Right cardiac atrium (tissue), 5 donors: ENCODE results near the gene ZNF354C. TPM values are rescaled to one million over a fixed set of nuclear protein-coding genes. Genes with fewer than 3 reads are reported as not detected.

Experiments
- ATAC-seq, 2 donors: fragments of 200-7000 bp; cut with Tn5 transposase; one replicate each; pipeline versions ENCODE4 v1.8.0 to v1.9.1; 2020; ENCODE audit warnings: moderate library complexity in 2 of 2, mild to moderate bottlenecking in 1 of 2
- DNase-seq, 3 donors: peaks; one replicate each; pipeline ENCODE4 v3.0.0-alpha.2; 2020
- H3K27ac ChIP-seq: one replicate; pipeline ENCODE4 v1.5.1; 2013; ENCODE audit warnings: mild to moderate bottlenecking, low read length, control low read depth, moderate library complexity
- H3K27me3 ChIP-seq: one replicate; pipeline ENCODE4 v1.6.1; 2013; ENCODE audit not compliant: control insufficient read depth, insufficient read depth
- H3K4me1 ChIP-seq: one replicate; pipeline ENCODE4 v1.6.1; 2013; ENCODE audit warnings: low read length; ENCODE audit not compliant: control insufficient read depth, insufficient read depth
- H3K4me3 ChIP-seq: one replicate; pipeline ENCODE4 v1.5.1; 2013; ENCODE audit warnings: low read length, control low read depth
- H3K9me3 ChIP-seq: one replicate; pipeline ENCODE4 v1.6.1; 2013; ENCODE audit warnings: low read length; ENCODE audit not compliant: control insufficient read depth
- WGBS: extraction: QIAGEN DNeasy Blood & Tissue Kit; methylation state at CpG from one replicate; pipeline ENCODE4 v1.1.7; 2013; 5-methylcytosine and 5-hydroxymethylcytosine counted together
- intact Hi-C, 4 donors: fragments of 100-400 bp; cut with DNase I; formaldehyde crosslinking; loops; one replicate each; pipeline versions ENCODE4 v1.11.0 to v1.14.0; 2022 to 2023
- polyA plus RNA-seq: library from polyadenylated mRNA; stranded (reverse); fragments of 200-250 nt; gene quantifications from one replicate; pipeline ENCODE4 v1.2.3, GENCODE V29; 2013
- total RNA-seq, 4 donors: library from RNA; stranded (reverse); fragmentation: NEBNext Ultra II Directional; extraction: Animal tissue kit (Norgen Biotek cat#: 25700); gene quantifications; one replicate each; pipeline ENCODE4 v1.2.1, GENCODE V29; 2021
- donor health status: healthy with polysubstance abuse.
- donor health status: DM: no; HTN: yes; CAD: no.
- donor health status: DM: no; HTN: no; CAD: no.
- donor health status: DM: no; HTN: yes; CAD: no; lungs with severe emphysema.
- donor health status: DM: yes; HTN: yes; CAD: no.

The ZNF354C gene
- total and polyA plus RNA-seq, 5 donors: 1.6 to 6.2 (median 5.3) TPM

DNA sequence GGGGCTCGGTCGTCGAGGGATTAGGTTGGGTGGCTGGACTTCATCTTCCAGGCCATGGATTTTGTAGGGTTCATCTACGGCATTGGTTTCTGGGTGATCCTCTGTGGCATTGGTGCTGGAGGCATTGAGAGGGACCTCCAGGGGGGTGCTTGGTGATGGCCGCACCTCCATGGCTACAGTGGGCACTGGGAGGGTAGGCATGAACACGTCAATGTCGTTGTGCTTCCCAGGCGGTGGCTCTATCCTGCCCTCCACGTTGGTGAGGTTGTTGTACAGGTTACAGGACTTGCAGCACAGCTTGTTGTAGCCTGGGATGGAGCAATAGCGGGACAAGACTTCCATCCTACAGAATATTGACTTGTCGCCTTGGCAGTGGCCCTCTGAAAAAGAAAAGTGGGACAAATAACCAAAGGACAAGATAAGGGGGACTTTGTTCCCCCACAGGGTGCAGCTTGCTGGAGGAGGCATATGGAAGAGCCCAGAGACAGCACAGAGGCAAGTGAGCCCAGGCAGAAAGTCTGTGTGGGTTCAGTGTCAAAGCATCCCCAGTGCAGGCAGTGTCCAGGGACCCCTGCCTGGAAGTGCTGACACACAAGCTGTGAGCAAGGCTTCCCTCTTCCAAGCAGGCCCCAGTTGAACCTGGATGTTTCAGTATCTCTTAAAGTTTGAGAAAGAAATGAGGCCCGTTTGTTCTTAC lies 53.9 kb downstream of the ZNF354C start:
- Histone ChIP-seq H3K4me3 (no peak overlapping the region), H3K9me3 (peaks cover 8% of the 10 kb centered on the region), H3K4me1 (no peaks in the 10 kb centered on the region), H3K27ac (no peak overlapping the region), H3K27me3 (no peaks in the 10 kb centered on the region)
- DNase-seq: no peak
- intact Hi-C loops: no loop called here
- 88% methylated on average over 12 of the region's 12 CpGs for WGBS
- ATAC-seq: no peak

DNA sequence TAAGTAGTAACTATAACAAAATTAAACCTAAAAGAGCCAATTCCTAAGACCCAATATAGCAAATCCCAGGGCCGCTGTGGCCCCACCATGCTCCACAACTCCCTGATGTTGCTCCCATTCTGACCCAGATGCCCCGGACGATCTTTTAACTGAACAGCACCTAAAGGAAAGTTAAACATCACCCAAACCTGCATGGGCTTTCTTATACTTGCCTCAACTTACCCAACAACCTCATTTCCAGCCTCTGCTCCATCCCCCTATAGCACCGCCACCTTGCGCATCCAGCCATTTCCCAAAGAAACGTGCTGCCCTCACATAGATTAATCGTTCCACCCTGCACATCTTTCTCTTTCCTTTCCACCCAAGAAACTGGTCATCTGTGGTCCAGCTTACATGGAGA lies 54.6 kb downstream of the ZNF354C start:
- H3K27ac ChIP-seq: no peak overlapping the region
- no peak for DNase-seq
- no peaks in the 10 kb centered on the region for H3K4me1 ChIP-seq
- H3K4me3 ChIP-seq: no peak overlapping the region
- H3K27me3 ChIP-seq: no peaks in the 10 kb centered on the region
- peaks cover 8% of the 10 kb centered on the region for H3K9me3 ChIP-seq
- ATAC-seq: no peak
- intact Hi-C loops: no loop called here
- WGBS: 92% methylated on average over 7 of the region's 7 CpGs

DNA sequence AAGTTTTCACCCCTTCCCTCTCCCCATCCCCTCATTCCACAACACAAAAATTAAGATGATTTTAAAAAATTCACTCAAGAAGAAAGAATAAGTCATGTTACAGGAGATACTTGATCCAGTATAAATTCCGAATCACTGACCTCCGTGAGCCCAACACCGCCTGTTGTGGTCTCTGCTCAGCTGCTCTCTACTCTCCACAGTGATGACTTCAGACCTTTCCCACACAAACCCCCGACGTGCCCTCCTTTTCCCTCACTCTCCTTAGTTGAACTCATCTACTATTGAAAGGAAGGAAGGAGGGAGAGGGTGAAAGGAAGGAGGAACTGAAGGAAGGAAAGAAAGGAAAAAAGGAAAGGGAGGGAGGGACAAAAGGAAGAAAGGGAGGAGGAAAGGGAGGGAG lies 55.1 kb downstream of the ZNF354C start:
- Histone ChIP-seq H3K4me3 (no peak overlapping the region), H3K27ac (no peak overlapping the region), H3K4me1 (no peaks in the 10 kb centered on the region), H3K27me3 (no peaks in the 10 kb centered on the region), H3K9me3 (peaks cover 8% of the 10 kb centered on the region)
- no peak for ATAC-seq
- DNase-seq: no peak
- intact Hi-C loops: no loop called here
- WGBS: 93% methylated on average over 5 of the region's 5 CpGs

DNA sequence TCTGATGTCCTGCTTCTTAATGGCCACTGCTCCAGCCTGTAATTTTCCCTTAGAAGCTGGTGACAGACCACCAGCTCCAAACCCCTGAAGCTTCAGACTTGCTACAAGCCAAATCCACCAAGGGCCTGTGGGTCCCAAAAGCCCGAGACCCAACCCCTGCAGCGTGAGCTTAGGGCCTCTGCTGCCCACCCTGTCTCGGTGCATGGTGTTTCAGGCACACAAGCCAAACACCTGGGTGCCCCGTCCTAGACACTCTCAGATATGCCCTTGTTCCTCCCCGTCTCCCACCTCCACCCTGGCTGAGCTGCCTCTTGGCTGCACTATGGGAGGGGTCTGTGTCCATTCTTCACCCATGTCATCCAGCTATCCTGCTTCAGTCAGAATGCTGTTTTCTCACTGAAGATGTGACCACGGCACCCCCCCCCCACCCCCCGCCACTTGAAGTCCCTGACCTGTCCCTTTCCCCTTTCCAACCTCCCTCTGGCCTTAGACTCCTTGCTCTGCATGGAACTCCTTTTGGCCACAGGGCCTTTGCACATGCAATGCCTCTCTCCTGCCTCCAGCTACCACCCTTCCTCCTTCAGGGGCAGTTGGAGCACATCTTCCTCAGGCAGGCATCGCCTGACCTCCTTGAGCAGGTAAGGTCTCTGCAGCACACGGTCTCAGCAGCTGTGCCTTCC lies 55.8 kb downstream of the ZNF354C start:
- 93% methylated on average over 9 of the region's 9 CpGs for WGBS
- DNase-seq (no peak), ATAC-seq (no peak)
- Histone ChIP-seq H3K27ac (no peak overlapping the region), H3K9me3 (peaks cover 8% of the 10 kb centered on the region), H3K4me1 (no peaks in the 10 kb centered on the region), H3K4me3 (no peak overlapping the region), H3K27me3 (no peaks in the 10 kb centered on the region)
- intact Hi-C loops: no loop called here

DNA sequence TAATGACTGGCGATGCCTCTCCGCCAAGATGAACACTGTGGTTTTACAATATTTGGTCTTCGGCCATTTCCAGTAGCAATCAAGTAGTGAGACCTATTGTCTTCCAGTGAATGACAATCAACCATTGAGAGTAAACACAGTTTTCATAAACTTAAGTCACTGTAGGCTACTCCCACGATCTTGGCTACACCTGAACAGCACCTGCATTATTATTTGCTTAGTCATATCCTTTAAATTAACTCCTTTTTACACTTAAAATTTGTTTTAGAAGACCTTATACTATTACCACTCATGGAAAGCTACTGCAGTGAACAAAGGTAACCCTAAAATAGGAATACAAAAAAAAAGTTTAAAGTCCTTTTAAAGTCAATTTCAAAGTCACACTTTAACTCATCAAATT lies 58.2 kb downstream of the ZNF354C start:
- DNase-seq: no peak
- Histone ChIP-seq H3K27me3 (no peaks in the 10 kb centered on the region), H3K27ac (no peak overlapping the region), H3K9me3 (peaks cover 4% of the 10 kb centered on the region), H3K4me3 (no peak overlapping the region), H3K4me1 (no peaks in the 10 kb centered on the region)
- 86% methylated on average over 4 of the region's 4 CpGs for WGBS
- intact Hi-C loops: no loop called here
- no peak for ATAC-seq

DNA sequence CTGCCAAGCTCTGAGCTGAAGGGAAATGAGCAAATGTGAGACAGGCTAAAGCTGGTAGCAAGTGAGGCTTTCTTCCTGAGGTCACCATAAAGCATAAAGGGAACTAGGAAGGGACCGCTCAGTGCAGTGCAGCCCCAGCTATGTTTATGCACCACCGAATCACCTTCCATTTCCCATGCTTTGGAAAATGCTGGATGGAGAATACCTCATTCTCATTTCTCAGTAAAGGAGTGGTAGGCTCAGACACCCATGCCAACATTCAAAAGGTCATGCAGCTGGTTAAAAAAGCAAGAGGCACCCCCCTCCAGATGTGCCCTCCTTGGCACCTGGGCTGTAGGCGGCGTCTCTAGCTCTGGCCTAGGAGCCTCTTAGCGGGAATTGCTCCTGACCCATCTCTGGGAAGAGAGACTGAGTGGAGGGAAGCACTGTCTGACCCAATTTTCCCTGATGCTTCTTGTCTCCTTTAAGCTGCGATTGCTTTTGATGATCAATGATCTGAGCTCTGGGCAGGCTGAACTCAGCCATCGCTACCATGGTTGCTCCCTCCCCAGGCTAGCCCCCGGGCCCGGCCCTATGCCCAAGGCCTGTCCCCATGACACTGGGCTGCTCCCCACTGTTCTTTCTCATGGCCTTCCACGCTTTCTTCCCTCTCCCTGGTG lies 58.7 kb downstream of the ZNF354C start:
- Histone ChIP-seq H3K27me3 (no peaks in the 10 kb centered on the region), H3K4me3 (no peak overlapping the region), H3K4me1 (no peaks in the 10 kb centered on the region), H3K9me3 (peaks cover 4% of the 10 kb centered on the region), H3K27ac (no peak overlapping the region)
- WGBS: 93% methylated on average over 10 of the region's 10 CpGs
- DNase-seq (no peak), ATAC-seq (no peak)
- intact Hi-C loops: no loop called here

DNA sequence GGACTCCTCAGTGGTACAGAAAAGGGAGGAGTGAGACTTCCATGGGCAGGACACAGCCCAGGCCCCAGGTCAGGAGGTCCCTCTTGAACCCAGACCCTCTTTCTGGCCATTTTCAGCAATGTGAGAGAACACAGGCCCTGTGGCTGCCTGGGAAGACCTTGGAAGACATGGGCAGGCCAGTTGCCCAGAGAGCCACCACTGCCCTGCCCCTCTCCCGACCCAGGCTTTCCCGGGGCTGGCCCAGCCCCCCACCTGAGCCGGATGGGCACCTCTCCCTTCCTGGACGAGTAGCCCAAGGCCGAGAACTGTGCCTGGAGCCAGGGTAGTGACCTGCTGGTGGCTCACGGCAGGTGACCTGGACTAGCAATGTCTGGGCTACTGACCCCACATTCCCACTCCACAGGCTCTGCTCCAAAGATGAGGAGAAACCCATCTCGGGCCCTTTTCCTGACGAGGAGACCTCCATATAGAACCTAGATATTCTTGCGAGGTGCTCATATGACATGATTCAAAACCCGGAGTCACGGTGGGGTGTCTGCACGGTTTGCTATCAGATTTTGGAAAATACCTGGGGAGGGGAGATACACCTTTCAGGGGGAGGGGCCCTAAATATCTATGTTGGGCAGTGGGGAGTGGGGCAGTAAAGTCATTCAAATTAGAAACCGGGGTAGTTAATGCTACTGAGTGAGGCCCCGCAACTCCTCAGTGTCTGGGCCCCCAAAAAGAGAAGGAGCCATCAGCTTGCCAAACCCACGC lies 59.4 kb downstream of the ZNF354C start:
- 91% methylated on average over 15 of the region's 15 CpGs for WGBS
- DNase-seq (no peak), ATAC-seq (no peak)
- Histone ChIP-seq H3K27me3 (no peaks in the 10 kb centered on the region), H3K9me3 (peaks cover 4% of the 10 kb centered on the region), H3K4me1 (no peaks in the 10 kb centered on the region), H3K4me3 (no peak overlapping the region), H3K27ac (no peak overlapping the region)
- intact Hi-C loops: no loop called here

DNA sequence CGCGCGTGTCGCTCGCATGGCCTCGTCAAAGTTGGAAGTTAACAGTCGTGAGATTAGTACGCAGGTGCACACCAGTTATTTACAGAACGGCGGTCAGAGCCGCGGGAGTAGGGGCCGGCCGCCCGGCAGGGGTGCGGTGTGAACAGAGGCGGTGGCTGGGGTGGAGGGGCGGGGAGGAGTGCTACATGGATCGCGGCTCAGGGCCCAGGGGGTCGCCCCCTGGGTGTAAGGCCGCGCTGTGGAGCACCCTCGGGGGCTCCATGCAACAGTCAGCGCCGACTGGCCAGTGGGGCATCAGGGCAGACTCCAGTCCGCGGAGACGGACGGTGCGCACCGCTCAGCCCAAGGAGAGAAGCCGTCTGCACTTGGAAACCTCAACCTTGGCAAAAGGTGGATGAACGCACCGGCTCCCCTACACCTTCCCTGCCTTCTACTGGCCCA lies 60.3 kb downstream of the ZNF354C start:
- Histone ChIP-seq H3K27me3 (no peaks in the 10 kb centered on the region), H3K9me3 (no peaks in the 10 kb centered on the region), H3K4me1 (no peaks in the 10 kb centered on the region), H3K27ac (no peak overlapping the region), H3K4me3 (no peak overlapping the region)
- no peak for DNase-seq
- no peak for ATAC-seq
- WGBS: 93% methylated on average over 35 of the region's 35 CpGs
- intact Hi-C loops: no loop called here

DNA sequence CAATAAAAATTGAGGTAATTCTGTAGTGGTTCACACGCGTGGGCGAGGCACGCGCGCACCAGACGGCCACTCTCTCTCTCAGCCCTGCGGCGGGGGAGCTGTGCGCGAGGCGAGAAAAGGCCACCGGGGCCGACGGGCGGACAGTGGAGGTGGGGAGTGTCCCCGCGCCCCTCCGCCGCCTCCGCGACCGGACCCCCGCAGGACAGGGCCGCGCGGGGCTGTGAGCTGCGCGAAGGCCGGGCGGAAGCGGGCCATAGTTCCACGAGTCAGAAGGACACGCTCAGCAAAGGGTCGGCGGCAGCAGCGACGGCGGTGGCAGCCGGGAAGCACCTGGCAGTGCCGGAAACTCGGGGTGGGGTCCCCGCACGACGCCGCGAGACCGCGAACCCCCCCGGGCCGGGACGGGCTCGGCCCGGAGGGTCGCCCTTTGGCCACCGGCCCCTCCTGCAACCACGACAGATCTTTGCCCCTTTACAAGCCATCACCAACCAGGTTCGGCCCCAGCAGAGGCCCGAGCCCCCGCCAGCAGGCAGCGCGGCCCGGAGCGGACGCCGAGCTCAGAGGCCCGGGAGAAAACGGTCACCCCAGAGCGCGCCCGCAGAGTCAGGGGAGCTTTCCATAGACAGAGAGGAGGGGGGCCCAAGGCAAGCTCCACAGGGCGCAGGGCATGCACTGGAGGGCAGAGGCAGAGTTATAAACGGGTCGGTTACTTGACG lies 60.9 kb downstream of the ZNF354C start:
- 81% methylated on average over 75 of the region's 75 CpGs for WGBS
- ATAC-seq (no peak), DNase-seq (peak in 1 of 3 donors; percentile 34)
- intact Hi-C loops: no loop called here
- no peaks in the 10 kb centered on the region for H3K9me3 ChIP-seq
- H3K27ac ChIP-seq: no peak overlapping the region
- H3K4me1 ChIP-seq: no peaks in the 10 kb centered on the region
- no peaks in the 10 kb centered on the region for H3K27me3 ChIP-seq
- no peak overlapping the region for H3K4me3 ChIP-seq

DNA sequence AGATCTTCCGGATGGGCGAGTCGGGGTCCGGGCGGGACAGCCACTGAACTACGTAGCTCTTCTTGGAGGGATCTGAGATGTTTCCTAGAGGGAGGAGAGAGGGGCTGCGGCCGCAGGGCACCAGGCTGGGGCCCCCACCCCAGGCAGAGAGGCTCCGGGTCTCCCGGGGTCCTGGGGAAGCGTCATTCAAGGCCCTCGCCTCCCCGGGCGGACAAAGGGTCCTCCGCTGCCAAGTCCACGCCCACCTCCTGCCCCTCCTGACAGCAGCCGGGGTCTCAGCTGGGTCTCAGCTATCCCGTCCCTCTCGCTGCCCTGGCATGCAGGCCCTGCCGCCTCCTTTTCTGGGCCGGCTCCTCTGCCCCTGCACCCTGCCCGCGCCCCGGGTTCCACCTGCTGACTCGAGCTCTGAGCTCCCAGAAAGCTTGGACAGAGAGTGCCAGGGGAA lies 61.5 kb downstream of the ZNF354C start:
- intact Hi-C loops: no loop called here
- DNase-seq (no peak), ATAC-seq (no peak)
- H3K4me3 ChIP-seq: no peak overlapping the region
- 93% methylated on average over 25 of the region's 25 CpGs for WGBS
- H3K9me3 ChIP-seq: no peaks in the 10 kb centered on the region
- H3K27me3 ChIP-seq: no peaks in the 10 kb centered on the region
- no peaks in the 10 kb centered on the region for H3K4me1 ChIP-seq
- H3K27ac ChIP-seq: no peak overlapping the region
